Activated CD4-positive, CD25-positive, alpha-beta regulatory T cell treated with anti-CD3 and anti-CD28 coated beads, Interleukin-2, amount 50 U/mL, for 72 hours (primary cell): ENCODE data around the gene RUNX2.
A peak's percentile ranks its signal among the peaks of the same experiment; 100 is the strongest.

ENCODE experiments used
- DNase-seq: peaks from one replicate; pipeline ENCODE4 v3.0.0; 2021

RUNX2 gene

DNA sequence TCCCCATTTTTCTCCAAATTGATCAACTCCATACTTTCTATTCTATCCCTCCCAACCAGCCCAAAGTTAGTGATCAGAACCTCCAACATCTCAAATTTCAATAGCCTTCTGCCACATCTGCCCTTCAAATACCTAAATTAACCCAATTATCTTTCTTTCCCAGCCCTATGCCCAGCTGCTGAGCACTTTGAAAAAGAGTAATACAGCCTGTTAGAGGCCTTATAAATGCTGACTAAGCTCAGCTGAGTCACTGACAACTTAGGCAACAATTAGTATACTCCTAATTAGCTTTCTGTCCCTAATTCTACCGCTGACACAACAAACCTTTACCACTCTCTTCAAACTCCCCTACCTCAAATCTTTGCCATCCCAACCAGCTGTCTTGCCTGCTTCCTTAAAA is 23.5 kb downstream of the RUNX2 start:
- no peak for DNase-seq

DNA sequence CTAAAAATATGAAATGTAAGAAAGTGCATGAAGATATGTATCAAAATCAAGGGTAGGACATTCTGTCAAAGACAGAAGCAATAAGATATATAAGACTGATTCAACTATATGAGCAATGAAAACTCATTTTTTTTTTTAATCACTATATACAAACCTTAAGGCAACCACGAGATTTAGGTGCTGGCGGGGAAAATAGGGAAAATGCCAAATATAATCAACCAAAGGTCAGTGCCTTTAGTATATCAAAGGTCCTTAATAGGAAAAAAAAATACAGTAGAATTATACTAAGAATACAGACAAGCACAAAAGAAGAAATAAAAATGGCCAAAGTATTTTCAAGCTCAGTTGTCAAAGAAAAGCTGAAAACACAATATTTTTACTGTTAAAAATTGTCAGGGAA is 25.5 kb downstream of the RUNX2 start:
- no peak for DNase-seq

DNA sequence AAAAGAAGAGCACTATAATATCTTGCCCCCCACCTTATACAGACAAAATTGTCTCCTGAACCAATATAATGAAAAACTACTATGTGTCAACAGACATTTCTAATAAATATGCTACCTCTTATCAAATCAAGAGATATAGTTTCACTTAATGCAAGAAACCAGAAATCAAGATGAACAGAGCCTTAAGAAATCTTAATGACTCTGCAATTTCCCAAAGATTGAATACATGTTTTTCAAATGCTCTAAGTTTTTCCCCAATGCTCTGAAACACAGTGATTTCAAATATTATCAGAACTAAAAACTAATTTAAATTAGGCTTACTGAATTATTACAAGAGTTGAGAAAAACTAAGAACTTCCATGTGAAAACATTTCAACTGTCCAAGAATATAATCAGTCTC is 36.3 kb downstream of the RUNX2 start:
- no peak for DNase-seq

DNA sequence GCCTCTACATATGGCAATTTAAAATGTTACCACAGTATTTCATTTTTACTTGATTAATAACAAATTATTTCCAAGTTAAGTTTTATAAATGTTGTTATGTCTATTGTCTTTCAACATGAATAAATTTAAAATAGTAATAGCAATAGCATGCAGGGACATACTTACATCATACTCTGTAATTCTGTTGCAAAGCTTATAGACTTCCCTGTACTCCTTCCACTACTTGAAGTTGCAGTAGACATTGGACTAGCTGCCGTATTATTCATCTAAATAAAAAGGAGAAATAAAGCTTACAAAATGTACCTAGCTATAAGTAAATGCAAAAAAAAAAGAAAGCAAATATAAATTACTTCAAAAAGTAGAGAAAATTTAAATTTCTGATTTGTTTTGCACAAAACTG is 36.9 kb downstream of the RUNX2 start:
- DNase-seq: no peak

DNA sequence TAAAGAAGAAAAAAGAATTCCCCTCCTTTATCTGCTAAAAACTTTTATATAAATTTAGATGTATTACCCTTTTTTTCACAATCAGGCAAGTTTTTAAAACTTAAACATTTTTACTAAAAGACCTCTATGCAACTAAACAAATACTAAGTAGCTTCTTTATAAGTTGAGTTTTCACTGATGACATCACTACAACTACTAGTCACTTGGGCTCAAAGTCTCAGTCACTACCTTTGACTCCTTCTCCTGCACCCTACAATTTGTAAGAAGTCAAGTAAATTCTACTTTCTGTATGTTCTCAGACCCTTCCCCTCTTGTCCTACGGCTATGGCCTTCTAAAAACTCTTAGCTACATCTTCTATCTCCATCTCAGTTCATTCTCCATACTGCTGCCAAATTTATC is 38.4 kb downstream of the RUNX2 start:
- no peak for DNase-seq

DNA sequence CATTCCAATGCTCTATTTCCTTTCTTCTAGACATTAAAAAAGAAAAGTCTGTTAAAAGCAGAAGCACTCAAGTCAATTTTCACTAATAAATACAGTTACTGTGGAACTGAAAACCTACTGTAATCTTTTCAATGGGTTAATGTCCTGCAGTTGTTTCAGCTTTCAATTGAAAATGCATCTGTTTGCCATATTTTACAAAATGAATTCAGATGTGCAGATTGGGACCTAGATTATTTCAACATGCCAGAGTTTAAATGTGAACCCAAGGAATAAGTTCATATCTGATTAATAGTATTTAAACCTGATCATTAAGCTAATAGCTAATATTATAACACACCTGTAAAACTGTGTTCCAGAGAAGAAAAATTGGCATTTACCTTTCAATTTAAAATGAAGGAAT is 39.9 kb downstream of the RUNX2 start:
- no peak for DNase-seq

DNA sequence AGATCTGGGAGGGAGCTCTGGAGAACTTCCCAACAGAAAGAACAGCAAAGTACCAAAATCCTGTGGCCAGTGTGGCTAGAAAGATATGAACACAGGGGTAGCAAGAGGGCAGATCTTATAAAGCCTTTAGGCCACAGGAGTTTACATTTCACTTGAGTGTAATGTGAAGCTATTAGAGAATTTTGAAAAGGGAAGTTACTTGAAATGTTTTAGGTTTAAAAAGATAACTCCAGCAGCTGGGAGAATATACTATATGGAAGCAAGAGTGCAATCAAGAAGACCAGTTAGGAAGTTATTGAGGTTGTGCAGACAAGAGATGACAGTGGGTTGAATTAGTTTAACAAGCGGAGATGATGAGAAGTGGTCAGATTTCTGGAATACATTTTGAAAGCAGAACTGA is 41.7 kb downstream of the RUNX2 start:
- no peak for DNase-seq

DNA sequence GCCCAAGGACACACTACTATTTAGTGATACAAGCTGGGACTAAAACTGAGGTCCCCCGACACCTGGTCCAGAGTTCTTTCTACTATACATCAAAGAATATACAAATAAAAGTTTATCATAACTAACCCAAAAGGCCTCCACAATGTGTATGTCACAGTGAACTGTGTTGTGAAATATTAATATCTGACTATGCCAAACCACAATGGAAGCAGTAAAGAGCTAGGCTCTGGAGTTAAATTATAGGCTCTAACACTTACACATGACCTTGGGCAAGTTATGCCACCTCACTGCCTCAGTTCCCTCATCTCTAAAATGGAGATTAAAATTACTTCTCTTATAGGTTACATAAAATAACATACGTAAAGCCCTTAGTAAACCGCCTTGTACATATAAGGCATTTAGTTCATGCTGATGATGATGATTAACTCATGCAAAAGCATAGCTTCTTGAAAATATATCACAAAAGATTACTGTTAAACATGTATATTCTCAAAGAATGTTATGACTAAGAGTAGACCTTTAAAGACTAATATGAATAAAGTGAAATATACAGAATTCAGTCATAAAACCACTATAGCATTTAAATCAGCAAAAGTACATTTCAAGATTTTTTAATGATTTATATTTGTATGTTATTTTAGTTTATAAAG is 43.9 kb downstream of the RUNX2 start:
- DNase-seq: no peak

DNA sequence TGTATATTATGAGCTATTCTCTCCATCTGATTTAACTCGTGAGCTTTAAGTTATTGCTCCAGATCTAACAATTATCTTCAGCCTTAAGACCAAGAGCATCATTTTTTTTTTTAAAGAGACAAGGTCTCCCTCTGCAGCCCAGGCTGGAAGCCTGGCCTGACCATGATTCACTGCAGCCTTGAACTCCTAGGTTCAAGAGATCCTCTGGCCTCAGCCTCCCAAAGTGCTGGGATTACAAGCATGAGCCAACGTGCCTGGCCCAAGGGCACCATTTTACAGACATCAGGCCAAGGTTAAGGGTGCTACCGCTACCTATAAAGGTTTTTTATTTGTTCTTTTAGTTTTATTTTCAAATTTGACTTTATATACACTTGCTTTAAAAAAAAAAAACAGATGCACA is 47.3 kb downstream of the RUNX2 start:
- DNase-seq: no peak

DNA sequence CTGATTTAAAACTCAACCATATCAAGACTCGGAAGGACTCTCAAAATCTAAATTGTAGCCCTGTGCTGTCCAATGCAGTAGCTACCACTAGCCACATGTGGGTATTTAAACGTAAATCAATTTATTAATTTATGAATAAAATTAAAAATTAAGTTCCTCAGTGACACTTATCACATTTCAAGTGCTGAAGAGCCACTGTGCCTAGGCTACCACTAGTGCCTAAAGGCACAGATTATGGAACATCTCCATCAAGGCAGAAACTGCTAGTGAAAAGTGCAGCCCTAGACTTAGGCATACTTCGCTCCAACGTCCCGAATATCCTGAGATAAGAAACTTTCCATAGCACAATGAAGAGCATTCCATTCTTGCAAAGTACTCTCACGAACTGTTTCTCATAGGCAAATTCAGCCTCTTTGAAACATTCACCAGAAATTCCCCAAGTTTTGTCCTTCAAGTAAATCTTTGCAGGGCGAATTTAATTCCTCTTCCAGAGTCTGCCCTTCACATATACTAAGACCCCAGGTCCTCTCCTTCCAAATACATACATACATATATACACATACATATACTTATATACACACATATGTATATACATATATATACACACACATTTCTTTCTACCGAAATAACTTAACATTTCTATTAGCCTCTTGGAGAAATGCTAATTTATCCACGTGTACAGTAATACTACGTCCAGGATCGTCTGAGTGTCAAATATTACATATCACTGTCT is 48.3 kb downstream of the RUNX2 start:
- no peak for DNase-seq

DNA sequence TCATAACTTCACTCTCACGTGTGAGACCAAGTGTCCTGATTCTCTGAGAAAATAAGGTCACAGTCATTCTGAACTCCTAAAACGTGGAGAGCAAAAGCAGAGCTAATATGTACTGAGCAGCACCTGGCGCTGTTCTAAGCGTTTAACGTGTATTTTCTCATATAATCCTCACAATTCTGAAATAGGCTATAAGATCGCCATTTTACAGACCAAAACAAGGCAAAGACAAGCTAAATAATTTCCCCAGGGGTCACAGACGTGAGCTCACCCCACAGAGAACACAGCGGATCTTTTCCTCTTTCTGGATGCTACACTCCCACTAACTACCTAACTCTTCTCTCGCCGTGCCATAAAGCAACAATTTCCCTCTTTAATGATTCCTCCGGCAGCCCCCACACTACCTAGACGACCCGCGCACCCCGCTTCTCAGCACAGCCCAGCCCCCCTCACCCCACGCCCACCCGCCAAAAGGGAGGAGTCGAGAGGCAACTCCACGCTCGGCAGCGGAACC is 49.0 kb downstream of the RUNX2 start:
- DNase-seq: no peak

DNA sequence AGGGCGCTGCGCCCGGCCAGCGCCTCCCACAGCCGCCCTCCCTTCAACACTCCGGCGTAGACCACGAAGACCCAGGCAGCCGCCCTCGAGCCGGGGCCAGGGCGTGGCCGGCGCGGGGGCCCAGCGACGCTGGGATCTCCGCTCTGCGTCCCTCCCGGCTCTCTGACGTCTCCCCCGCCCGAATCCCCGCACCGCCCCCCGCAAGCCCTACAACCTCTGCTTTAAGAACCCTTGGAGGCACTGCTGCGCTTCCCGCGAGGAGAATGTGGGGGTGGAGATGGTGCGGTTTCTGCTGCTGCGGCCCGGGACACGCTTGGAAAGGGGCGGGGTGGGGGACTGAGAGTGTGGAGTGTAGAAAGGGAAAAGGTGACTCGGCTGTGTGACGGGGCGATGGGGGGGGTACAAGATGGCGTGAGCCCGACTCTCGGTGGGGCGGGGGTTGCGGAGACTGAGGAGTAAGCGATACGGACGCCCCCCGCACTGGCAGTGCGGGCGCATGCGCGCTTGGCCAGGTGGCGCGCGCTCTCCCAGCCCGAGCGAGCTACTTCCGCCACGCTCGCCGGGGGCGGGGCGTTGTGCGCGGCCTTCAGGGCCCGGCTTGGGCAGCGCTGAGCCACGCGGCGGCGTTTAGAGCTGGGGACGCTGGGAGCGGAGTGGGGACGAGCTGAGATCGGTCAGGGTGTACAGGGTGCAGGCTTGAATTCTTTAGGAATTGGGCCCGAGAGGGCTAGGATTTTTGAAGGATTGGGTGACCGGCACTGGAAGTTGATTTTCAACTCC is 49.6 kb downstream of the RUNX2 start, which contains the start of gene SUPT3H:
Gene SUPT3H (minus strand): TSS at position 381 of the 780 bp plus-strand sequence.
- peak; percentile 91 for DNase-seq

DNA sequence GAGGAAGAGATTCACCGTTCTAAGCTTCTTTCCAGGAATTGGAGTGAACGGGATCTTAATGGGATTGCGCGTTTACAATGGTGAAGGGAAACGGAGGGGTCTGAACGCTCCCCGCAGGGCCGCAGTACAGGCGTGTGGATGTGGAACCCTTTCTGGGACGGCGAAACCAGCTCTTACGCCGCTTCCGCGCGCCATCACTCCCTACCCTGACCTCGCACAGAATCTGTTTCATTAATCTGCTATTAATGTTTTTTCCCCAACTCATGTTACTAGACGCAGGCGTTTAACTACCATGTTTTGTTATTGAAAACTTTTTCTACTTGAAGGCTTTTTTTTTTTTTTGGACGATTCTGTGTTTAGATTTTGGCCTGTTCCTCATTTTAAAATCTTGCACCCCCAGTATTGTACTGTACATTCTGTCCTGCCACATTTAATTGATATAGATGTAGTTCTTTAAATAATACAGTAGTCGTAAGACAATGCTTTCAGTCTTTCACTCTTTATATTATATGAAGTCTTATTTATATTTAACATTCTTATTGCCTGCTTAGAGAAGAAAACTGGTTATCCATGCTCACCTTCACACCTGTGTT is 50.3 kb downstream of the RUNX2 start:
- DNase-seq: no peak

DNA sequence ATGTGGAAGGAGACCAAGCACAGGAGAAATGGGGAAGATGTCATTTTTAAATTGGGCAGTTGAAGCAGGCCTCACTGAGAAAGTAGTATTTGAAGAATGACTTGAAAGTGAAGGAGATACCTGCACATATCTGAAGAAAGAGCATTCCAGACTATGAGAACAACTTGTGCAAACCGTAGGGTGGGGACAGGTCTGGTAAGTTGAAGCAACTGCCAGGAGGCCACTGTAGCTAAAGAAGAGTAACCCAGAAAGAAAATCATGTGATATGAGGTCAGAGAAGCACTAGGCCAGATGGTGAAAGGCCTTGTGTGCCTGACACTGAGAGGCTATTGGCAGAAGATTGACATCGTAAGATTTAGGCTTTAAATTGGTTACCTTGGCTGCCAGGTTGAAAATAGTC is 54.3 kb downstream of the RUNX2 start:
- no peak for DNase-seq

DNA sequence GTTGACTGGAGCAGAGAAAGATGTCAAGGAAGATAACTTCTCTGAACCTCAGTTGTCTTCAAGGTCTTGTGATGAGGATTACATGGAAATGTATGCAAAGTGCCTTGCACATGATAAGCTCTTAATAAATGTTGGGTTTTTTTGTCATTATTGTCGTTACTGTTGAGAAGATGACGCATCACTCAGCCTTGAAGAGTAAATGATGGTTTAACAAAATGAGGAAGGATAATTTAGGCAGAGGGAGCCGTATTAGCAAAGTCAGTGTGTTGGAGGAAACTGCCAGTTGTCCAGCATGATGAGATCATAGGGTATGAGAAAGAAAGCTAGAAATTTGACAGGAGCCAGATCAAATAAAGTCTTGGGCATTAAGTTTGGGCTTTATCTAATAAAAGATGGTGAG is 58.4 kb downstream of the RUNX2 start:
- no peak for DNase-seq

DNA sequence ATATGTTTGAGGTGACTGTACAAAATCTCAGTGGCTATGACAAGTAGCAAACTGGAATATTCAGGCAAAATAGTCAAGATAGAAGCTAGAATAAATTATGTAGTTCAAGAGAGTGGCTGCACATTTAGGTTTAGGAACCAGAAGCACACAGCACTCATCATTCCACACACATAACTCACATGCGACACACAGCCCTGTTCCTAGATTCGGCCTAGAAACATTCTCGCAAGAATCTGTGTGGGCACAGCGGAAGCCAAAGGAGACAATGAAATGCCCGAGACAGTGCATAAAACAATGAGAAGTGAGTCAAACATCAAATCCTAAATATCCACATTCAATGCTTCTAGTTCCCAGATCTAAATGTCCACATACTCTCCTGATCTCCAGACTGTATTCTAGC is 59.1 kb downstream of the RUNX2 start:
- DNase-seq: no peak

DNA sequence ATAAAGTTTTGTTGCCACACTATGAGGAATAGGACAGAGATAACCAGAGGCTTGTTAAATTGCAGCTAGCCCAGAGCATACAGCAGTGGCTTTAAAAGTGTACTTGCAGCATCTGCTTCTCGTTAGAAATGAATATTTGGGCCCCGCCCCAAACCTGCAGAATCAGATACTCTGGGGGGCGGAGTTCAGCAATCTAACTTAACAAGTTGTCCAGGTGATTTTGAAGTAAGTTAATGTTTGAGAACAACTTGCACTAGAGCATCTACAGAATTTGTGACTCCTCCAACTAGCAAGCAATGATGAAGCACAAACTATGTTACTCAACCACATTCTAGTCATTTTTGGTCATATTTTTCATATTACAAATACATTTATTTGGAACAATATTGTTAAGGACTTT is 60.2 kb downstream of the RUNX2 start:
- DNase-seq: no peak

DNA sequence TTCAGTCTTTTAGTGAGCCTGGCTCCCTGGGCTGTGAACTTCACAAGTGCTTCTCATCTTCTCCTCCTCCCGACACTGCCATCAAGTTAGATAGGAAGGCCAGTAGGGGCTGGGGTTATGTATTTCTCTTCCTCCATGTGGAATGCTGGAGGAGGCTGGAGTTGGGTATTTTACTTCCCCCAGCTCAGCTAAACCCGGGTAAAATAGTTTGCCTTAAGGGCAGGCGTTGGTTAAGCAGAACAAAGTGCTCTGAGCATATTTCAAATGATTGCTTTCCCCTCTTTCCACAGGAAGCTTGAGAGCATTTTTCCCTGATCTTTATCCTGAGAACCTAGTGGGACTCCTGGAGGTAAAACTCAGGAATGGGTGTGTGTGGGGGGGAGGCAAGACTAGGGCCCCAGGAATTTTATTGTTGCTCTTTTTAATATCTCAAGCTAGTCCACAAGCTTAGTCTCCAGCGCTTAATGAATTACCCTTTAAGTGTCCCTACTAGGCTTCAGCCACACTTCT is 66.5 kb downstream of the RUNX2 start:
- no peak for DNase-seq

DNA sequence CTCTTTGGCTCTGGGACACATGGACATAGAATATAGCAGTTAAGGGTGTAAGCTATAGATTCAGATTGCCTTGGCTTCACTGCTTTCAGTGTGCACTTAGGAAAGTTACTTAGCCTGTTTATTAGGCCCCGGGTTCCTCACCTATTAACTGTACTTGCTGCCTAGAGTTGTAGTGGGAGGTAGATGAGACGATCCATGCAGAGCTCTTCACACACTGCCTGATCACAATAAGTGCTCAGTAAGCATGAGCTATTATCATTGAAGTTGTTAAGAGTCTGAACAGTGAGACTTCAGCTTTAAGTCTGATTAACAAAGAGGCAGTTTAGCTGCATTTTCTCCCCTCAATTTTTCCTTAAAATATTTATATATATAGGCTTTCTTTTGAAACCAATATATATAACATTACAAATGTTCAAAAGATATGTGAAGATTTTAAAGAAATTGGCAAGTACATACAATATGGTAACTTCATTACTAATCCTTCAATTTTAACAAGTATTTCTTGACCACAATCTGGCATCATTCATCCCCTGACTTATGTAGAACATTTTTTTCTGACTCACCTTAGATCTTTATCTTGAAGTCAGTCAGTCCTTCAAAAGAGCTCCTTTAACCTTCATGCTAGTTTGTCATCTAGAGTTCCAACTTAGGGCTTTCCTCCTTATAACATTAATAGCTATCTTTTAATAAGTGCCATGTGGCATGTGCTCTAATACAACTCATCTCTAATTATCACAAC is 70.1 kb downstream of the RUNX2 start:
- DNase-seq: no peak

DNA sequence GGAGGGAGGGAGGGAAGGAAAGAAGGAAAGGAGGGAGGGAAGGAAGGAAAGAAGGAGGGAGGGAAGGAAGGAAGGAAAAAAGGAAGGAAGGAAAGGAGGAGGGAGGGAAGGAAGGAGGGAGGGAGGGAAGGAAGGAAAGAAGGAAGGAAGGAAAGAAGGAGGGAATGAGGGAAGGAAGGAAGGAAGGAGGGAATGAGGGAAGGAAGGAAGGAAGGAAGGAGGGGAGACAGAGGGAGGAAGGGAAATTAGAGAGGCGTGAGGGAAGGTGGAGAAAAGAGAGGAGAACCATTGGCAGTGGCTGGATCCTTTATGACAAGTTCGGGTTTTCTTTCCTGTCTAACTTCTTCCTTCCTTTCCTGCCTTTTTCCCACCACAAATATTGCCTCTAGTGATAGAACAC is 71.9 kb downstream of the RUNX2 start:
- no peak for DNase-seq

DNA sequence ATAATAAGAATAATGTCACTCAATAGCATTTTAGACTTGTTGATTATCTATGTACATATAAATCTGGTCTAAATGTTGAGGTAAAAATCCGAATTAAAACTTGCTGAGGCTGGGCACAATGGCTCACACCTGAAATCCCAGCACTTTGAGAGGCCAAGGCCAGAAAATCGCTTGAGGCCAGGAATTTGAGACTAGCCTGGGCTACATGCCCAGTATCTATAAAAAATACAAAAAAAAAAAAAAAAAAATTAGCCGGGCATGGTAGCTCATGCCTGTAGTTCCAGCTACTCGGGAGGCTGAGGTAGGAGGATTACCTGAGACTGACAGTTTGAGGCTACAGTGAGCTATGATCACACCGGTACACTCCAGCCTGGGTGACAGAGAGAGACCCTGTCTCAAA is 83.8 kb downstream of the RUNX2 start:
- DNase-seq: no peak

DNA sequence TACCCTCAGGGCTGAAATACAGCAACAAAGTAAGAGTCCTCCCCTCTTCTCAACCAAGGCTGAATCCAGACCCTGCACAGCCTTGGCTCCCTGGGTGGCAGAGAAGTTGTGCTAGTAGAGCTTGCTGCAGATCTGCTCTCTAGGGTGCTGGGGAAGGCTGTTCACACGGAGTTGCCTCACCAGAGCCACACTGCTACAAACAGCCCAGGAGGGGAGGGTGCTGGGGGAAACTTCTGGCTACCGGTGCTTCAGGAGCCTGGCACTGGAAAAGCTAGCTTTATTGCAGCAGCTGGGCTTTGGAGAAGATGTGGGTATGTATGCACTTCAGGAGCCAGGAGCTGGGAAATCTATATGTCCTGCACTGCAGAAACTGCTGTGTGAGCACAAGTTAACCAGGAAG is 87.2 kb downstream of the RUNX2 start:
- no peak for DNase-seq
